Superior temporal gyrus (tissue), 1 donor: ENCODE results near the gene LRRC47.

Experiments used
- DNase-seq: peaks from one replicate; pipeline ENCODE4 v3.0.0-alpha.2; 2016; ENCODE audit errors: extremely low spot score

LRRC47 gene

GRCh38 chr1:3772715-3773571 lies 23.4 kb downstream of the LRRC47 start, which contains the start of gene SMIM1:
Gene SMIM1 (plus strand): TSS chr1:3772749. CDS start chr1:3775374, 2,625 bp downstream.
- no peak for DNase-seq

- DNase-seq, result no peak
These were observed 24.1 kb downstream of the LRRC47 start for GRCh38 chr1:3772027-3772714.

- DNase-seq, result no peak
These were observed 24.9 kb downstream of the LRRC47 start for GRCh38 chr1:3771108-3772026.

GRCh38 chr1:3770047-3770765 lies 26.1 kb downstream of the LRRC47 start:
- no peak for DNase-seq

GRCh38 chr1:3768811-3769390 lies 27.4 kb downstream of the LRRC47 start:
- DNase-seq, result no peak

- no peak for DNase-seq
These were observed 28.9 kb downstream of the LRRC47 start for GRCh38 chr1:3767328-3767925.

- no peak for DNase-seq
These were observed 32.8 kb downstream of the LRRC47 start for GRCh38 chr1:3763351-3764125.

GRCh38 chr1:3762873-3763228 lies 33.4 kb downstream of the LRRC47 start:
- no peak for DNase-seq

- DNase-seq, result no peak
These were observed 34.0 kb downstream of the LRRC47 start for GRCh38 chr1:3762151-3762872.

- no peak for DNase-seq
These were observed 34.8 kb downstream of the LRRC47 start for GRCh38 chr1:3761296-3762010.

GRCh38 chr1:3759796-3760195 lies 36.5 kb downstream of the LRRC47 start:
- no peak for DNase-seq

- DNase-seq, result no peak
These were observed 37.1 kb downstream of the LRRC47 start for GRCh38 chr1:3759164-3759563.

GRCh38 chr1:3756394-3756793 lies 39.9 kb downstream of the LRRC47 start:
- no peak for DNase-seq

- no peak for DNase-seq
These were observed 42.4 kb downstream of the LRRC47 start for GRCh38 chr1:3753656-3754454.

GRCh38 chr1:3752400-3752945 lies 43.8 kb downstream of the LRRC47 start, which contains the start of gene CCDC27:
Gene CCDC27 (plus strand): TSS chr1:3752450. CDS start chr1:3752482, 32 bp downstream.
- DNase-seq, result no peak

- no peak for DNase-seq
These were observed 45.6 kb downstream of the LRRC47 start for GRCh38 chr1:3750741-3751140.

- no peak for DNase-seq
These were observed 46.8 kb downstream of the LRRC47 start for GRCh38 chr1:3749512-3749911.
